GM18951 (cell line): Measurements from ENCODE around the gene SEC22C.

Experiments
- POLR2A ChIP-seq: IDR thresholded peaks from 4 replicates; pipeline ENCODE4 v1.6.1; 2011; ENCODE audit warnings: mild to moderate bottlenecking; ENCODE audit not compliant: insufficient read length, insufficient read depth; ENCODE audit errors: extremely low read depth
- in situ Hi-C: fragments of 300-500 bp; cut with MboI; formaldehyde crosslinking; loops from one replicate; pipeline ENCODE4 v1.12.0; 2022; ENCODE audit warnings: low sequenced_read_pairs, mixed read lengths, inconsistent platforms; ENCODE audit not compliant: unreplicated experiment

The SEC22C gene

GRCh38 chr3:42509111-42509510 lies 72.7 kb downstream of the SEC22C start:
- in situ Hi-C loops, result no loop called here
- TF ChIP-seq POLR2A, result no peak

DNA sequence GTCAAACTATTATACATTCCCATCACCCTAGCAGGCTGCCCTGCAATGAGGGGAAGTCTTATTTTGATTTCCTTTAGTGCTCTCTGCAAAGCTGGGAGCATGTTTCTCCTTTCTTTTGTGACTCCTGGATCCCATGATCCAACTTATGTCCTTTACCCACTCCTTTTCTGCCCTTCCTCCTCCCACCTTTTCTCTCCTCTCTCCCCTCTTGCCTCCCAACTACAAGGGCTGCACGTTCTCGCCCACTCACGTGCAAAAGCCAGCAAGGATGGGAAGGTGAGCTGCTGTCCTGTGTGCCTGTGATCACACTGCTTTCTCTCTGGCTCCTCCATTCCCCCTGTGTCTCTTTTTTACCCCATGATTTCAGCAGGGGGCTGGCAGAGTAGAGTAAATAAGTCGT lies 73.2 kb downstream of the SEC22C start:
- in situ Hi-C loops, result no loop called here
- TF ChIP-seq POLR2A, result no peak

- no peak for TF ChIP-seq POLR2A
- in situ Hi-C loops, result no loop called here
Observed at GRCh38 chr3:42507761-42508335, 73.9 kb downstream of the SEC22C start.

DNA sequence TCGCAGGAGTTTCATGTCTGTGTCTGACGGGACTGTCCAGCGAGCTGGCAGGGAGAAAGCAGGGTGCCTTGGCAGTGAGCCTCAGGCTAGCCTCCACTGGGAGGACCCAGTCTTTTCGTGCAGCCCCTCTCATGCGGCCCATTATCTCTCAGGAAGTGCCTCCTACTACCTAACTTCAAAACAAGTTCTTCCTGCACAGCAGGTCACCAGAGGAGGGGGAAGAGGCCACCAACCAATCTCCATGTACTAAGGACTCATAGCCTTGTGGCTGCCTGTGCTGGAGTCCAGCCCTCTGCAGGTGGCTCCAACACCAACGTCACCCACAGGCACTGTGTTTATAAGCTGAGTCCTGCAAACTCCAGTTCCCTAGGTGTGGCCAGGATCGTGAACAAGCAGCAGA lies 74.5 kb downstream of the SEC22C start:
- in situ Hi-C loops, result no loop called here
- TF ChIP-seq POLR2A, result no peak

DNA sequence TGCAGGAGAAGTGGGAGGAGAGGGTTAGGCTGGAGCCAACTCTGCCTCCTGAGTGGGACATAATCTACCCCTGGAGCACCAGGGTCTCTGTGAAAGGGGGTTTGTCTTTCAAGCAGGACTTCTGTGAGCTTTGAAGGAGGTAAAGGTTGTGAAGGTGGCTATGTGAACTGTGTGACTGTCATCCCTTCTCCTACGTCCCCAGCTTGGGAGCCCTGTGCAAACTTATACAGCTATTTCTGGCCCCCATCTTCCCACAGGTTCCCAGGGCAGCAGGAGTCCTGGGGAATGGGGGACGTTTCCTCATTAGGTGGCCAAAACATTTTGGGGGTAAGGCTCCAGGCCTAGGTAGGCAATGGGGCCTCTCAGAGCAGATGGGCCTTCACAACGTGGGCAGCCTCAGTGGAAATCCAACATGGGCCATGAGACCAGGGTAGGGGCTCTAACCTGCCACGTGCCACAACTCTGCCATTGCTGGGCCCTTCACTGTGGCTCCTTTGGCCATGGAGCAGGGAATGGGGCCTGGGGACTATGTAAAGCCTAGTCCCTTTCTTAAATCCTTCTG lies 75.8 kb downstream of the SEC22C start:
- in situ Hi-C loops, result no loop called here
- TF ChIP-seq POLR2A, result no peak

DNA sequence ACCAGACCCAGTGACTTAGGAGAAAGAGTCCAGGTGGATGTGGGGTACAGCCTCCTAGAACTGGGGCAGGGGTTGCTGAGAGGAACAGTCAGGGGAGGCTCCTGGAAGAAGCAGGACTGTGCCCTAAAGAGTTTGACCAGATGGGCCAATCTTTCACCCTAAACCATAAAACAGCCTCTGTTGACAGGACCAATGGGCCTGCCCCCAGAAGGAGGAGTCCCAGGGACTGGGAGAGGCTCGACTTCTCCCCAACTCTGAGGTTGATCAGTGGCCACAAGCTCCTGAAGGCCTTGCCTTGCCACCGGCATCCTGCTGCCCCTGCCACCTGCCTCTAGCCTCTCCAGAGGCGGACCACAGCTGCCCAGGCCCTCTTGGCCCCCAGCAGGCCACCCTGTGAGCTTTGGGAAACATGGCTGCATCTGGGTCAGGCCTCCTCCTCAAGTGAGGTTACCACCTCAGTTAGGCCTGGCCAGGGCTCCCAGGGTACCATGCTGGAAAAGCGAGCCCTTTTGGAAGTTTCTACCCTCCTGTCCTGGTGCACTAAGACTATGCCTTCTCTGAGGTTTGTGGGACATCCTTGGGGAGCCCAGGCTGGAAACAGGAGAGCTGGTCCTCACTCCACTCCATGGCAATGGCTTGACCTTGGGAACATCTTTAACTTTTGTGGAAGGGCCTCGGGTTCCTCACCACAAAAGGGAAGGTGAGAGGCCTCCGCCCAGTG lies 76.5 kb downstream of the SEC22C start:
- in situ Hi-C loops, result no loop called here
- TF ChIP-seq POLR2A, result no peak

GRCh38 chr3:42504334-42505127 lies 77.2 kb downstream of the SEC22C start:
- in situ Hi-C loops, result no loop called here
- no peak for TF ChIP-seq POLR2A

DNA sequence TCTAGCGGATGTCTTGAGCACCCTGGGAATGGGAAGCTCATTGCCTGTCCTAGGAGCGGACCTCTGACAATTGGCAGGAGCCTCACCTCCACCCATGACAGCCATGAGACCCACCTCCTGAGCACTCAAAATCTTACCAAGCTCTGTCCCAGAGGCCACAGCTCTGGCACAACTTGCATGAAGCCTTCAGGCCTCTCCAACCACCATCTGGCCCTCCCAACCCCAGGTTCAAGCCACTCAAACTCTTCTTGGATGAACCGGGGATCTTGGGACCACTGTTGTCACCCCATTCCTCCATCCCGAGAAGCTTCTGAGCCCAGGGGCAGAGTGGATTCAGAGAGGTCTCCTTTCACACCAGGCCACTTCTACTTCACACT lies 77.8 kb downstream of the SEC22C start:
- in situ Hi-C loops, result no loop called here
- no peak for TF ChIP-seq POLR2A

DNA sequence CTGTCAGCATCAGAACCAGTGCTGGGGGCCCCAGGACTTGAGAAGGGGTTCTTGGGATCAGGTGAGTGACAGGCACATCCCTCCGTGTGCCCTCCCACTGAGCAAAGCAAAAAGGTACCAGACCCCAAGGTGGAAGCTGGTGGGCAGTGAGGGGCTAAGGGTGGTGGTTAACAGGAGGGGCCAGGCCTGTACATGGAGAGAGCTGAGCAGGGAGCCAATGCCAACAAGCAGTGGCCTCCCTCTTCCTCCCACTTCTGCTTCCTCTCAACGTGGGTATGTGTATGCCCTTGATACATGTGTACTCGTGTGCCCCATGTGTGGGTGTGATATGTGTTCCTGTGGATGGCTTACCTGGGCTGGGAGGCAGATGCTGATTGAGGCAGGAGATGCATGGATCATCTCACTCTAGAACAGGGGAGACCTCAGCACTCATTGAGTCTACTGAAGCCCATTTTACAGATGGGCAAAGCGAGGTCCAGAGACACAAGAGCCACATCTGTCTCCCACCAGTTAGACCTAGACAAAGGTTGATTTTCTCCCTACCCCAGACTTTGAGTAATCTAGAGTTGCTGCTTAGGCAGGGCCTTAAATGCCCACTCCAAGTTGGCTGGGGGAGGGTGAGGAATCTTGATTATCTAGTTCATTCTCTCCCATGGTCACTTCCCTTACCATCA lies 78.4 kb downstream of the SEC22C start:
- in situ Hi-C loops, result no loop called here
- TF ChIP-seq POLR2A, result no peak

- TF ChIP-seq POLR2A, result no peak
- in situ Hi-C loops, result no loop called here
Observed at GRCh38 chr3:42502429-42503250, 79.1 kb downstream of the SEC22C start, which contains the start of gene VIPR1. Gene VIPR1 (plus strand): TSS chr3:42502643. CDS start chr3:42502736, 93 bp downstream.

DNA sequence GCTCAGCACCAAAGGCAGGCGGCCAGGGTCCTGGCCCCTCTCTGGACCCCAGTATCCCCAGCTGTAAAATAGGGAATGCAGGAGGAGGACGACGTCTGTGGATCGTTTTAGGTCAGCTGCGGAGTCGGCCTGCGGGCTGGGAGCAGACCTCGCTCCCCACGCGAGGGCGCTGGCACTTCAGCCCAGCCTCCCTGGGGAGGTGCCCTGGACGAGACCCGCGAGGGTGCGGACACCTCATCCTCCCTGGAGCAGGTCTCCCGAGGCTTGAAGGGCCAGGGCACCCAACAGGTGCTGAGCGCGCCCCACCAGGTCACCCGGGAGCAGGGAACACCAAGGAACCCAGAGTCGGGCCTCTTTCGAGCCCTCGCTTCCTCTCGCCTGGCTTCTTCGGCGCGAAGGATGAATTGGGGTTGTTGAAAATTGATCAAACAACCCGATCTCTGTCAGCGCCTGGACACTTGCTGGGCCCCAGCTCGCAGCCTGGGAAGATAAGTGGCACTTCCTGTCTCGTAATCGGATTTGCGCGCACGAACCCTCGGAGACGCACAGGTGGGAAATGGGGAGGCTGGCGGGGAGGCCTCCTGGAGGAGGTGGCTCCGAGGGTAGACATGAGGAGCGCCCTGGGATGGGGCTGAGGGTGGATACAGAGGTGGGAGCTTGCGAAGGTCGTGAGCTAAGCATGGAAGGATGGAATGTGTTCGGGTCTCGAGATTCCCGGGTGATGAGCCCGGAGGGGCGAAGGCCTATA lies 79.9 kb downstream of the SEC22C start:
- in situ Hi-C loops, result no loop called here
- TF ChIP-seq POLR2A, result no peak

DNA sequence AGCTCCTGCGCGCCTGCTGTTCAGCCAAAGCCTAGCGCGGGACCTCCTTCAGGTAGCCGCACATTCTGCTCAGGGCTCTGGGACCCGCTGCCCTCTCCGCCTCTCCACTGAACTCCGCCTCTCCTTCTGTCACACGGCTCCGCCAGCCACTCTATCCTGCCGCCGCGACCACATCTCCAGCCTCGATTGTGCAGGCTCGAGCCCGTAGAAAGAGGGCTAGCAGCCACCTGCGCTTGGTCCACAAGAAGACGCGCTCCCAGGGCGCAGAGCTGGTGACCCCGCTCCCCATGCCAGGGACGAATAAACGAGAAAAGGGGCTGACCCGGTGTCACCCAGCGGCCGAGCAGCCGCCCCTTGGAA lies 80.5 kb downstream of the SEC22C start:
- TF ChIP-seq POLR2A, result no peak
- in situ Hi-C loops, result no loop called here
